ENCODE measurements around the gene ANKRD13D.
A peak's percentile ranks its signal among the peaks of the same experiment; 100 is the strongest.

ANKRD13D gene

DNA sequence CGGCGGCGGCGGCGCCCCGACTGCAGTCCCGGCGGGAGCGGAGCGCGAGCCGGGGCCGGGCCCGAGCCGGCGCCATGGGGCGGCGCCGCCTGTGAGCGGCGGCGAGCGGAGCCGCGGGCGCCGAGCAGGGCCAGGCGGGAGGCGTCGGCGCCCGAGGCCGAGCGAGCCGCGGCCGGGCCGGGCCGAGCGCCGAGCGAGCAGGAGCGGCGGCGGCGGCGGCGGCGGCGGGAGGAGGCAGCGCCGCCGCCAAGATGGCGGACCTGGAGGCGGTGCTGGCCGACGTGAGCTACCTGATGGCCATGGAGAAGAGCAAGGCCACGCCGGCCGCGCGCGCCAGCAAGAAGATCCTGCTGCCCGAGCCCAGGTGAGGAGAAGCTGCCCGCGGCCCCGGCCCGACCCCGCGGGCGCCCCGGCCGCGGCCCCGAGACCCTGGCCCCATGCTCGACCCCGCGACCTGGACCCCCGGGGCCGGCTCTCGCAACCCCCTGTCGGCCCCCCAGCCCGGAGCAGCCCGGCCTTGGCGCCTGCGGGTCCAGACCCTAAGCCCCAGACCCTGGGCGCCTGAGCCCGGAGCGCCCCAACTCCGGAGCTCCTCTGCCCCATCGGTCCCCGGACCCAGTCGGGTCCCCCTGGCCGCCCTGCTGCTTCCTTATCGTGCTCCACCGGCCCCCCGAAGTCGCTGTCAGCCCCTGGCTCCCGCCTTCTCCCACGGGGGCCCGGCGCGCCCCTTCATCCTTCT, 22.5 kb upstream of the ANKRD13D start, which contains the start of gene GRK2:
TSS of gene GRK2 (plus strand) at position 25 of the 739 bp plus-strand sequence. CDS start at position 252, 227 bp downstream.
- Histone ChIP-seq H3K4me3 (peak within 1 kb of the TSS; percentile 88 to 94), H3K27ac (peak within 1 kb of the TSS; percentile 90 to 93), H3K4me1 (peaks cover 0 to 73% (median 68%) of the 10 kb centered on the region in 4 donors), H3K27me3 (no peaks in the 10 kb centered on the region), H3K9me3 (no peaks in the 10 kb centered on the region), H3K36me3 (peaks cover 0 to 13% (median 0%) of the 10 kb centered on the region in 3 donors)
- TF ChIP-seq, protein P1, sequence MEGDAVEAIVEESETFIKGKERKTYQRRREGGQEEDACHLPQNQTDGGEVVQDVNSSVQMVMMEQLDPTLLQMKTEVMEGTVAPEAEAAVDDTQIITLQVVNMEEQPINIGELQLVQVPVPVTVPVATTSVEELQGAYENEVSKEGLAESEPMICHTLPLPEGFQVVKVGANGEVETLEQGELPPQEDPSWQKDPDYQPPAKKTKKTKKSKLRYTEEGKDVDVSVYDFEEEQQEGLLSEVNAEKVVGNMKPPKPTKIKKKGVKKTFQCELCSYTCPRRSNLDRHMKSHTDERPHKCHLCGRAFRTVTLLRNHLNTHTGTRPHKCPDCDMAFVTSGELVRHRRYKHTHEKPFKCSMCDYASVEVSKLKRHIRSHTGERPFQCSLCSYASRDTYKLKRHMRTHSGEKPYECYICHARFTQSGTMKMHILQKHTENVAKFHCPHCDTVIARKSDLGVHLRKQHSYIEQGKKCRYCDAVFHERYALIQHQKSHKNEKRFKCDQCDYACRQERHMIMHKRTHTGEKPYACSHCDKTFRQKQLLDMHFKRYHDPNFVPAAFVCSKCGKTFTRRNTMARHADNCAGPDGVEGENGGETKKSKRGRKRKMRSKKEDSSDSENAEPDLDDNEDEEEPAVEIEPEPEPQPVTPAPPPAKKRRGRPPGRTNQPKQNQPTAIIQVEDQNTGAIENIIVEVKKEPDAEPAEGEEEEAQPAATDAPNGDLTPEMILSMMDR (IDR thresholded peaks at IDR 0.05), result no peak
- DNase-seq, result peak in 1 of 2 donors; percentile 70
- intact Hi-C loops (cut with DNase I; ENCODE audit: low total_unique reads), result loop anchor here (1.0 to 10.0 kb wide), 2 partner anchors 51 to 108 kb away; partner anchors contain the start of gene CLCF1

DNA sequence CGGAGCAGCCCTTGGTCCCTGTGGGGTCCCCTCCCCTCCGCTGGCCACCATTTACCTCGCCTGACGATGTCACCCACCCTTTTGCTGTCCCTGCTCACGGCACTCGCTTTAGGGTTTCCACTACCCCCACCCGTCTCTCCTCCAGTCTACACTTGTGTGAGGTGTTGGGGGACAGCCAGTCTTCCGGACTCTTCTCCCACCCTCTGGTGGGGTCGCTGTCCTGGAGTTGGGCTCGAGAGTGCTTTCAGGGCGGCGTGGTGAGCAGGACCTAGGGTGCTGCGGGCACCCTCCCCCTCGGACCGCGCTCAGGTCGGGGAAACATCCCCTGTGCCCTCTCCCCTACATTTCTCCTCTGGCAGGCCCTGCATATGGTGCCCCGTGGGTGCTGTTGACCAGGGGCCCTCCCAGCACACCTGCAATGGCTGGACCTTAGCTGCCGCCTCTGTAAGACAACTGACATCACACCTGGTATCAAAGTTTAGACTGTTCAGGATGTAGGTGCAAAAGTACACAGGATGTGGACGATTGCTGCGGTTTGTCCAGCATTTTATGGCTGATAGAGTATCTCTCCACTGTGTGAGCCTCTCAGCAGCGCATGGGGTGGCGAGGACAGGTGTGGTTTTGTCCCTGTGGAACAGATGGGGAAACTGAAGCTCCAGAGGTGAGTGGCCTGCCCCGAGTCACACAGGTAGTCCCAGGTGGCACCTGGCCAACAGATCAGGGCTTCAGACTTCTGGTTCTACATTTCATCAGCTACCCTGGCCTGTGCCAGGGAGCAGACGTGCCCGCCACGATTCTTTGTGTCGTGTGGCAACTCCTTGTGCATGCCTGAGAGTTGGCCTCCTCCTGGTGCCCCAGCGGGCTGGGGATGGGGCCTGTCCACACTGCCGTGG, 21.7 kb upstream of the ANKRD13D start:
- H3K4me3 ChIP-seq, result peak overlapping the region; percentile 88 to 94
- no peaks in the 10 kb centered on the region for H3K9me3 ChIP-seq
- intact Hi-C loops (cut with DNase I; ENCODE audit: low total_unique reads), result loop anchor here (10.0 kb wide), 1 partner anchor 107 kb away; the partner anchor contains the start of gene CLCF1
- TF ChIP-seq, protein P1 (IDR thresholded peaks at IDR 0.05), result no peak
- peaks cover 0 to 13% (median 0%) of the 10 kb centered on the region in 3 donors for H3K36me3 ChIP-seq
- DNase-seq, result peak in 1 of 2 donors; percentile 79
- peaks cover 0 to 73% (median 70%) of the 10 kb centered on the region in 4 donors for H3K4me1 ChIP-seq
- H3K27ac ChIP-seq, result peak overlapping the region; percentile 90 to 93
- no peaks in the 10 kb centered on the region for H3K27me3 ChIP-seq

DNA sequence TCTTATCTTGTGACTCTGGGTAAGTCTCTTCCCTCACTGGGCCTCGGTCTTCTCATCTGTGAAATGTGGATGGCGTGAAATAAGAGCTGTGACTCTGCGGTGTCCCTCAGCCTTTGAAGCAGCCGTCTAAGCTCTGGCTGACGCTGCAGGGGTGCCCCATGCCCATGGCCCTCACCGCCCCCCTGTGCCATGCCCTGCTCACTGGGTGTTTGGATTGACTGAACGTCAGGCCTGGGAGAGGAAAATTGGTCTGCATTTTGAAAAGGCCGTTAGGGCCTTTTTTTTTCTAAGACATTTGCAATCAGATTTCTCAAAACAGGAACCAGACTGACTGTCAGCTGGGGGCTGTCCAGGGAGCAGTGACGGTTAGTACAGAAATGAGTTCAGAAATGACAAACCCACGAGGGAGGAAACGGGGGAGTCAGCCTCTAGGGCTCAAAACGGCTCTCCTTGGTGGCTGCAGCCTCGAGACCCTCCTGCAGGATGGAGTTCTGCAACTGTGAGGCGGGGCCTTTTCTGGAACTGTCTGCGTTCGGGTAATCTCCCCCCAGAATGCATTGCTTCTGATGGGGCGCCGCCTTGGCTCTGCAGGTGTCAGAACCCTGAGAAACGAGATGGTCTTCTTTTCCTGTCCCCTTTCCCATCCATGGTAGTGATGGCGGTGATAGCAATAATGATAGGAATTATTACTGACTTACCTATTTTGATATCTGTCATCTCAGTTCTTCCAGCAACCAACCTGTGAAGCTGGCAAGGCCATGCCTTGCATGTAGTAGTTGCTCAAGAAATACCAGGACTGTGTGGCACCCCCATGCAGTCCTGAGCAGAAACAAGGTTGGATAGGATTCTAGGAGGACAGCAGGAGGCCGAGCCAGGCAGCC, 20.8 kb upstream of the ANKRD13D start:
- Histone ChIP-seq H3K4me3 (peak overlapping the region; percentile 88 to 94), H3K9me3 (no peaks in the 10 kb centered on the region), H3K36me3 (peaks cover 0 to 13% (median 0%) of the 10 kb centered on the region in 3 donors), H3K27me3 (no peaks in the 10 kb centered on the region), H3K4me1 (peaks cover 0 to 73% (median 70%) of the 10 kb centered on the region in 4 donors), H3K27ac (peak overlapping the region; percentile 90 to 93)
- DNase-seq, result peak; percentile 54 to 72
- TF ChIP-seq, protein P1 (IDR thresholded peaks at IDR 0.05), result no peak
- intact Hi-C loops (cut with DNase I; ENCODE audit: low total_unique reads), result loop anchor here (10.0 kb wide), 1 partner anchor 106 kb away; the partner anchor contains the start of gene CLCF1

DNA sequence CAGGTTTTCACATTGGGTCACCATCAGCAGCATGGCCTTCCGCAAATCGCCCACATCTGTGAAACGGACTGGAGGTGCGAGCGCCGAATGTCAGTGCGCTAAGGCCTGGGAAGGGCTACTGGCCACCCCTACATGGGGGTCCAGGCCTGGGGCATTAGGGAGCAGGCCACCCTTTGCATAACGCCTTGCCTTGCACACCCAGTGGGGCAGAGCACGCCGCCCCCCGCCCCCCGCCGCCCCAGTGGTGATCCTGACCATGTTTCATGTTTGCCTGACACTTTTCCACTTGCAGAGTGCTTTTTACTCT, 20.2 kb upstream of the ANKRD13D start:
- Histone ChIP-seq H3K9me3 (no peaks in the 10 kb centered on the region), H3K27me3 (no peaks in the 10 kb centered on the region), H3K27ac (peak overlapping the region; percentile 90 to 93), H3K4me1 (peaks cover 0 to 76% (median 73%) of the 10 kb centered on the region in 4 donors), H3K36me3 (peaks cover 0 to 13% (median 0%) of the 10 kb centered on the region in 3 donors), H3K4me3 (peak overlapping the region in 1 of 2 donors; percentile 25)
- TF ChIP-seq, protein P1 (IDR thresholded peaks at IDR 0.05), result no peak
- intact Hi-C loops (cut with DNase I; ENCODE audit: low total_unique reads), result loop anchor here (10.0 kb wide), 1 partner anchor 106 kb away; the partner anchor contains the start of gene CLCF1
- DNase-seq, result peak in 1 of 2 donors; percentile 54
